Fibroblast of pulmonary artery (primary cell): ENCODE measurements around the gene CNTNAP2.

Source experiments
- DNase-seq: peaks from one replicate; pipeline ENCODE4 v3.0.0-alpha.2; 2010; ENCODE audit warnings: low read depth
- H3K4me3 ChIP-seq: replicated peaks from 2 replicates; pipeline ENCODE4 v1.5.1; 2011; ENCODE audit warnings: low read depth, mild to moderate bottlenecking, control low read depth, low read length, moderate library complexity
- TF ChIP-seq, protein P1 (sequence below): IDR thresholded peaks from 2 replicates; pipeline ENCODE4 v1.5.1; 2011; ENCODE audit warnings: mild to moderate bottlenecking, control low read depth, low read length, inconsistent platforms; ENCODE audit errors: missing control alignments

CNTNAP2 gene

GRCh38 chr7:147878912-147879661 is 1762.5 kb downstream of the CNTNAP2 start:
- DNase-seq = no peak

DNA sequence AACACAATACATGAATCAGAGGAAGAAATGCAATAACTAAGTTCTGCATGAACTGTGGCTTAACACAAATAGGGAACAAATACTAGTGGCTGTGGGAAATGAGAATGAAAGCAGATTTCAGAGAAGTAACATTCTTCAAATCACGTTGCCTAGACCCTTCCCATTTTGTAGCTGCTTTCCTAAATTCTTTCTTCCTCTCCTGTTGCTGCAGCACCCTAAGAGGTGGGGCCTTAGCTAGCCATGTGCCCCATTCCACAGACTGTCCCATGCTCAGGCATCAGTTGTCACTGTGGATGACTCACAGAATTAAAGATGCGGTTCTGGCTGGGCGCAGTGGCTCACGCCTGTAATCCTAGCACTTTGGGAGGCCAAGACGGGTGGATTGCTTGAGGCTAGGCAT is 1769.3 kb downstream of the CNTNAP2 start:
- TF ChIP-seq, protein P1, sequence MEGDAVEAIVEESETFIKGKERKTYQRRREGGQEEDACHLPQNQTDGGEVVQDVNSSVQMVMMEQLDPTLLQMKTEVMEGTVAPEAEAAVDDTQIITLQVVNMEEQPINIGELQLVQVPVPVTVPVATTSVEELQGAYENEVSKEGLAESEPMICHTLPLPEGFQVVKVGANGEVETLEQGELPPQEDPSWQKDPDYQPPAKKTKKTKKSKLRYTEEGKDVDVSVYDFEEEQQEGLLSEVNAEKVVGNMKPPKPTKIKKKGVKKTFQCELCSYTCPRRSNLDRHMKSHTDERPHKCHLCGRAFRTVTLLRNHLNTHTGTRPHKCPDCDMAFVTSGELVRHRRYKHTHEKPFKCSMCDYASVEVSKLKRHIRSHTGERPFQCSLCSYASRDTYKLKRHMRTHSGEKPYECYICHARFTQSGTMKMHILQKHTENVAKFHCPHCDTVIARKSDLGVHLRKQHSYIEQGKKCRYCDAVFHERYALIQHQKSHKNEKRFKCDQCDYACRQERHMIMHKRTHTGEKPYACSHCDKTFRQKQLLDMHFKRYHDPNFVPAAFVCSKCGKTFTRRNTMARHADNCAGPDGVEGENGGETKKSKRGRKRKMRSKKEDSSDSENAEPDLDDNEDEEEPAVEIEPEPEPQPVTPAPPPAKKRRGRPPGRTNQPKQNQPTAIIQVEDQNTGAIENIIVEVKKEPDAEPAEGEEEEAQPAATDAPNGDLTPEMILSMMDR = no peak
- no peak overlapping the region for H3K4me3 ChIP-seq
- DNase-seq = no peak

More at GRCh38 chr7:147878912-147879661, 1762.5 kb downstream of the CNTNAP2 start:
- H3K4me3 ChIP-seq = no peak overlapping the region
- TF ChIP-seq, protein P1 = no peak

- H3K4me3 ChIP-seq = no peak overlapping the region
- TF ChIP-seq, protein P1 = no peak
- no peak for DNase-seq
Measured at GRCh38 chr7:147894271-147894670, 1777.7 kb downstream of the CNTNAP2 start.

DNA sequence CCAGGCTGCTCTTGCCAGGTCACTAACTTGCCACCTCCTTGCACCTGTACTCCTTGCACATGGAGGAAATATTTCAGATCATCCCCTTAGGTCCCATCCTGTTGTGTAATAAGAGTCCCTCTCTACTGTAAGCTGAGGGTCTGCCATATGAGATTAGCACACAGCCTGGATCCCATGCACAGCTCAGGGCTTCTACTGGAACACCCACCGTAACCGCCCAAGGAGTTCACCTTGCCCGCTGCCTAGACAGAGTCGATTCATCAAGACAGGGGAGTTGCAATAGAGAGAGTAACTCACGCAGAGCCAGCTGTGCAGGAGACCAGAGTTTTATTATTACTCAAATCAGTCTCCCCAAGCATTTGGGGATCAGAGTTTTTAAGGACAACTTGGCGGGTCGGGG is 1779.5 kb downstream of the CNTNAP2 start:
- DNase-seq = no peak
- TF ChIP-seq, protein P1 = no peak
- no peak overlapping the region for H3K4me3 ChIP-seq

DNA sequence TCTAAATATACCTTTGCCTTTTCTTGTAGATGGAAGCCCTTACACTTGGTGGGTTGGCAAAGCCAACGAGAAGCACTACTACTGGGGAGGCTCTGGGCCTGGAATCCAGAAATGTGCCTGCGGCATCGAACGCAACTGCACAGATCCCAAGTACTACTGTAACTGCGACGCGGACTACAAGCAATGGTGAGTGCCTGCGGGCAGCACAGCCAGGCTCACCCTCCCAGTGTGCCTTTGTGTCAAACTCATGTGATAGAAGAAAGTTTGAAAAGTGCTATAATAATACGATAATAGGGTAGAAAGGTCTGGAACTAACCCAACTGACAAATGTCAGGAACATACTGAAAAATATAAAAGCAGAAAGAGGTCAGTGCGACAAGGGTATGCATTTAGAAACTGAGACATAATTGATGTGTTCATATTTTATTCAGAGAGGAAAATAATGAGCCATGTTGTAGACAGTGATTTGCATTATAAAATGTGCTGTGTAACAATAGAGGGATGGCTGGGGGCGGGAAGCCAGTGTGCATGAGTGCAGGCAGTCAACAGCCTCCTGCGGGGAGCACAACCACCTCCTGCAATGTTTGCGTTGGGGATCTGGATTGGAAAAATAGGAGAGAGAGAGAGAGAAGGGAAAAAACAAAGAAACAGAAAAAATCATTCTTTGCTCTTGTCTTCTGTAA is 1787.1 kb downstream of the CNTNAP2 start:
- TF ChIP-seq, protein P1 = no peak
- no peak for DNase-seq
- H3K4me3 ChIP-seq = no peak overlapping the region

- no peak overlapping the region for H3K4me3 ChIP-seq
- no peak for DNase-seq
- TF ChIP-seq, protein P1 = no peak
Measured at GRCh38 chr7:147904219-147904576, 1787.6 kb downstream of the CNTNAP2 start.
